Non-pigmented ciliary epithelial cell (primary cell): Measurements from ENCODE around the gene CEBPE.

Experiments used
- DNase-seq: peaks from one replicate; pipeline ENCODE4 v3.0.0-alpha.2; 2010; ENCODE audit warnings: low read depth

CEBPE gene

GRCh38 chr14:23102801-23103200 is 16.3 kb downstream of the CEBPE start:
- DNase-seq, result no peak

GRCh38 chr14:23101986-23102625 is 16.9 kb downstream of the CEBPE start:
- DNase-seq, result no peak

GRCh38 chr14:23101213-23101970 is 17.7 kb downstream of the CEBPE start:
- DNase-seq, result no peak

GRCh38 chr14:23099212-23099861 is 19.7 kb downstream of the CEBPE start:
- no peak for DNase-seq

GRCh38 chr14:23097786-23098185 is 21.3 kb downstream of the CEBPE start:
- DNase-seq, result no peak

- peak; percentile 96 for DNase-seq
These were observed 23.6 kb downstream of the CEBPE start, which contains the start of gene C14orf119 for GRCh38 chr14:23095196-23096108. Gene C14orf119 (plus strand): TSS chr14:23095505. CDS start chr14:23097659, 2,154 bp downstream.

- no peak for DNase-seq
These were observed 24.3 kb downstream of the CEBPE start, which contains the start of gene ACIN1 for GRCh38 chr14:23094666-23095195. Gene ACIN1 (minus strand): TSS chr14:23095136. CDS start chr14:23095112, 24 bp downstream.

- DNase-seq, result no peak
These were observed 24.9 kb downstream of the CEBPE start for GRCh38 chr14:23093991-23094665.

- no peak for DNase-seq
These were observed 25.5 kb downstream of the CEBPE start for GRCh38 chr14:23093526-23093925.

- no peak for DNase-seq
These were observed 26.0 kb downstream of the CEBPE start for GRCh38 chr14:23093104-23093503.

- no peak for DNase-seq
These were observed 27.5 kb downstream of the CEBPE start for GRCh38 chr14:23091294-23092225.

- no peak for DNase-seq
These were observed 28.8 kb downstream of the CEBPE start for GRCh38 chr14:23090254-23090636.

GRCh38 chr14:23089498-23090253 is 29.4 kb downstream of the CEBPE start:
- no peak for DNase-seq

- no peak for DNase-seq
These were observed 32.5 kb downstream of the CEBPE start for GRCh38 chr14:23086565-23086964.

GRCh38 chr14:23085458-23085857 is 33.6 kb downstream of the CEBPE start:
- DNase-seq, result no peak

GRCh38 chr14:23080474-23080873 is 38.6 kb downstream of the CEBPE start:
- no peak for DNase-seq

GRCh38 chr14:23079716-23080115 is 39.3 kb downstream of the CEBPE start:
- no peak for DNase-seq

- DNase-seq, result peak; percentile 87
These were observed 40.4 kb downstream of the CEBPE start for GRCh38 chr14:23078692-23079116.

GRCh38 chr14:23077962-23078361 is 41.1 kb downstream of the CEBPE start:
- DNase-seq, result no peak
